Keratinocyte (primary cell): Measurements from ENCODE around the gene ACAD10. TPM values are rescaled to one million over a fixed set of nuclear protein-coding genes. Genes with fewer than 3 reads are reported as not detected.

Source experiments
- DNase-seq: peaks from one replicate; pipeline ENCODE4 v3.0.0-alpha.2; 2011; ENCODE audit warnings: low read depth, missing footprints, low spot score
- FAIRE-seq: peaks from 2 replicates; lab custom pipeline; 2011; peaks lifted over from hg19 to GRCh38; lab: Jason Lieb, UNC
- H2AFZ ChIP-seq: 2 replicates; pipeline ENCODE4 v1.6.0; 2012; ENCODE audit warnings: low read length, control low read depth, inconsistent platforms; ENCODE audit not compliant: control insufficient read depth
- H3K27ac ChIP-seq: 2 replicates; pipeline ENCODE4 v1.5.1; 2011; ENCODE audit warnings: low read length; ENCODE audit not compliant: control insufficient read depth, insufficient read depth
- H3K27me3 ChIP-seq: 3 replicates; pipeline ENCODE4 v1.6.0; 2011; ENCODE audit warnings: low read length; ENCODE audit not compliant: control insufficient read depth, insufficient read depth; ENCODE audit errors: extremely low read depth
- H3K36me3 ChIP-seq, 2 experiments: 2 replicates in 1 of 2; 3 replicates in 1 of 2; pipeline ENCODE4 v1.5.1; 2011; ENCODE audit warnings: low read length in 2 of 2, mild to moderate bottlenecking in 1 of 2; ENCODE audit not compliant: control insufficient read depth in 2 of 2, insufficient read depth in 2 of 2; ENCODE audit errors: extremely low read depth in 1 of 2
- H3K4me1 ChIP-seq: 3 replicates; pipeline ENCODE4 v1.5.1; 2011; ENCODE audit warnings: low read length; ENCODE audit not compliant: control insufficient read depth, insufficient read depth; ENCODE audit errors: extremely low read depth
- H3K4me2 ChIP-seq: 3 replicates; pipeline ENCODE4 v1.6.0; 2011; ENCODE audit warnings: low read depth, low read length; ENCODE audit not compliant: control insufficient read depth, insufficient read depth; ENCODE audit errors: extremely low read depth
- H3K4me3 ChIP-seq, 3 experiments: fragments of 200-600 bp in 1 of 3; sonication (generic) in 1 of 3; 2 replicates in 2 of 3; 3 replicates in 1 of 3; pipeline ENCODE4 v1.5.1; 2011 to 2016; ENCODE audit warnings: low read length in 3 of 3, mild to moderate bottlenecking in 3 of 3, control low read depth in 2 of 3, inconsistent platforms in 1 of 3, low read depth in 1 of 3, mixed read lengths in 1 of 3, mixed run types in 1 of 3, moderate library complexity in 1 of 3; ENCODE audit not compliant: control insufficient read depth in 2 of 3, insufficient read depth in 2 of 3; ENCODE audit errors: extremely low read depth in 1 of 3
- H3K79me2 ChIP-seq: 2 replicates; pipeline ENCODE4 v1.6.0; 2012; ENCODE audit warnings: low read length; ENCODE audit not compliant: control insufficient read depth, insufficient read depth
- H3K9ac ChIP-seq: 3 replicates; pipeline ENCODE4 v1.6.0; 2011; ENCODE audit warnings: low read length; ENCODE audit not compliant: control insufficient read depth, insufficient read depth; ENCODE audit errors: extremely low read depth
- H3K9me1 ChIP-seq: 3 replicates; pipeline ENCODE4 v1.6.0; 2011; ENCODE audit warnings: low read length; ENCODE audit not compliant: control insufficient read depth, insufficient read depth; ENCODE audit errors: extremely low read depth
- H3K9me3 ChIP-seq: 2 replicates; pipeline ENCODE4 v1.5.1; 2012; ENCODE audit warnings: low read depth, low read length; ENCODE audit not compliant: control insufficient read depth
- H4K20me1 ChIP-seq: 3 replicates; pipeline ENCODE4 v1.6.0; 2011; ENCODE audit warnings: low read length; ENCODE audit not compliant: control insufficient read depth, insufficient read depth; ENCODE audit errors: extremely low read depth
- EZH2 ChIP-seq: IDR thresholded peaks from one replicate; pipeline ENCODE4 v1.6.1; 2012; ENCODE audit warnings: inconsistent platforms, mild to moderate bottlenecking, low read length, moderate library complexity
- dilution Hi-C: fragments of 300-500 bp; cut with MboI; formaldehyde crosslinking; loops from one replicate; pipeline ENCODE4 v1.7.0; 2020; ENCODE audit warnings: low sequenced_read_pairs; ENCODE audit not compliant: extremely low pct_ligation_motif_present
- polyA minus RNA-seq, 3 experiments: library from RNA; depleted of rRNA, polyadenylated mRNA; stranded (reverse); fragments of >200 nt; gene quantifications; 1 replicate in 1 of 3; 2 replicates in 1 of 3; 3 replicates in 1 of 3; pipeline ENCODE4 v1.2.3, GENCODE V29; 2011
- polyA plus RNA-seq, 5 experiments: library from polyadenylated mRNA; depleted of rRNA in 3 of 5; stranded (reverse) in 3 of 5; stranded (forward) in 1 of 5; unstranded in 1 of 5; fragments of >200 nt; gene quantifications; 1 replicate in 1 of 5; 2 replicates in 3 of 5; 3 replicates in 1 of 5; pipeline versions ENCODE4 v1.2.1 to v1.2.3, GENCODE V29; 2011 to 2012; ENCODE audit warnings: missing spikeins in 2 of 5, low read depth in 1 of 5, low replicate concordance in 1 of 5
- TF ChIP-seq, protein P1 (sequence below), 3 experiments: IDR thresholded peaks in 1 of 3; conservative IDR thresholded peaks in 1 of 3; optimal IDR thresholded peaks in 1 of 3; 2 replicates in 2 of 3; 3 replicates in 1 of 3; pipeline versions ENCODE3 to v1.5.1; 2011; ENCODE audit warnings: low read length in 3 of 3, mild to moderate bottlenecking in 3 of 3, moderate library complexity in 2 of 3, control low read depth in 1 of 3, inconsistent platforms in 1 of 3; ENCODE audit not compliant: insufficient read depth in 2 of 3; ENCODE audit errors: extremely low read depth in 1 of 3

The ACAD10 gene
- polyA plus RNA-seq (12.2 to 13.2 TPM (median 12.4 TPM) in 3 replicates), polyA minus RNA-seq (23.3 to 30.7 TPM (median 24.1 TPM) in 3 replicates)
- polyA plus RNA-seq (2011; ENCODE audit: low read depth) = 4.2 TPM
- polyA plus RNA-seq (2011; cell fraction: cytosol; rRNA removed) = 2.9 and 3.6 TPM in 2 replicates
- polyA plus RNA-seq (2011; cell fraction: nucleus; rRNA removed) = 49.1 TPM in 2 replicates
- polyA plus RNA-seq (2012; ENCODE audit: low replicate concordance) = 8.7 and 9.9 TPM in 2 replicates
- 10.2 TPM for polyA minus RNA-seq (2011; cell fraction: cytosol; rRNA and poly(A)+ RNA removed)
- 31.1 and 49.7 TPM in 2 replicates for polyA minus RNA-seq (2011; cell fraction: nucleus; rRNA and poly(A)+ RNA removed)

DNA sequence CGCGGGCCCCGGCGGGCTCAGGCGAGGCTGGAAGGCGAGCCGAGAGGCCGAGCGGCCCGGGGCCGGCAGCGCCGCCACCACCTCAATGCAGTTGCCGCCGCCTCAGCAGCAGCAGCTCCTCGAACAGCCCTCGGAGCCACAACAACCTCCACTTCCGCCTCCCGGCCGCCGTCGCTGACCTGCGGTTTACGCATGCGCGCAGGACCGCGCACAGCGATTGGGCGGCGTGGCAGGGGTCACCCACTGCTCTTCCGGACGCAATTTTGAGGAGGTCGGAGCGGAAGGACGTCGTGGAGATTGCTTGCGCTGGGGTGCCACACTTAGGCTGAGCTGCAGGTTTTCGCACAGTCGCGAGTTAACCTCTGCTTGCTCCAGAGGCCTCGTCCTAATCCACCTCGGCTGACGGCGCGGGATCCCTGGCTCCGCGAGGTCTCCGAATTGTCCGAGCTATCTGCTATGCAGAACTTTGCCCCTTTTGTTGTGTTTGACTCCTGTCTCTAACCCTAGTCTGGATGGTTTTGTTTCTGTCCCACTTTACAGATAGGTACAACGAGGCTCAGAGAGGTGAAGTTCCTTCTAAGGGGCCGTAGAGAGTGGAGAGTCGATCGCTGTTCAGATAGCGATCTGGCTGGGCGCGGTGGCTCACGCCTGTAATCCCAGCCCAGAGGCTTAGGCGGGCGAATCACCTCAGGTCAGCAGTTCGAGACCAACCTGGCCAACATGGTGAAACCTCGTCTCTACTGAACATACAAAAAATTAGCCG is at the start of gene ACAD10, which contains the start of gene BRAP:
TSS of gene ACAD10 (plus strand) at position 243 of the 763 bp plus-strand sequence. CDS start 6,657 bp downstream, outside the sequence.
TSS of gene BRAP (minus strand) at position 146 of the 763 bp plus-strand sequence. CDS start 164 bp downstream, outside the sequence.
- Histone ChIP-seq H3K4me3 (peak within 1 kb of the TSS; percentile 79 to 99 (median 99)), H3K9me3 (no peaks in the 10 kb centered on the region), H3K27me3 (no peaks in the 10 kb centered on the region), H3K36me3 (peaks cover 5 to 8% of the 10 kb centered on the region in 2 experiments), H3K9ac (peak within 1 kb of the TSS; percentile 93), H2AFZ (peak within 1 kb of the TSS; percentile 90), H4K20me1 (no peaks in the 10 kb centered on the region), H3K9me1 (no peaks in the 10 kb centered on the region), H3K4me1 (peaks cover 23% of the 10 kb centered on the region), H3K27ac (peak within 1 kb of the TSS; percentile 89), H3K79me2 (peaks cover 51% of the 10 kb centered on the region), H3K4me2 (peak within 1 kb of the TSS; percentile 99)
- no peak for FAIRE-seq
- peak; percentile 57 for DNase-seq
- dilution Hi-C loops = no loop called here
- no peak for TF ChIP-seq EZH2
- TF ChIP-seq, protein P1, sequence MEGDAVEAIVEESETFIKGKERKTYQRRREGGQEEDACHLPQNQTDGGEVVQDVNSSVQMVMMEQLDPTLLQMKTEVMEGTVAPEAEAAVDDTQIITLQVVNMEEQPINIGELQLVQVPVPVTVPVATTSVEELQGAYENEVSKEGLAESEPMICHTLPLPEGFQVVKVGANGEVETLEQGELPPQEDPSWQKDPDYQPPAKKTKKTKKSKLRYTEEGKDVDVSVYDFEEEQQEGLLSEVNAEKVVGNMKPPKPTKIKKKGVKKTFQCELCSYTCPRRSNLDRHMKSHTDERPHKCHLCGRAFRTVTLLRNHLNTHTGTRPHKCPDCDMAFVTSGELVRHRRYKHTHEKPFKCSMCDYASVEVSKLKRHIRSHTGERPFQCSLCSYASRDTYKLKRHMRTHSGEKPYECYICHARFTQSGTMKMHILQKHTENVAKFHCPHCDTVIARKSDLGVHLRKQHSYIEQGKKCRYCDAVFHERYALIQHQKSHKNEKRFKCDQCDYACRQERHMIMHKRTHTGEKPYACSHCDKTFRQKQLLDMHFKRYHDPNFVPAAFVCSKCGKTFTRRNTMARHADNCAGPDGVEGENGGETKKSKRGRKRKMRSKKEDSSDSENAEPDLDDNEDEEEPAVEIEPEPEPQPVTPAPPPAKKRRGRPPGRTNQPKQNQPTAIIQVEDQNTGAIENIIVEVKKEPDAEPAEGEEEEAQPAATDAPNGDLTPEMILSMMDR (optimal IDR thresholded peaks at IDR 0.05 in 1 of 3, IDR thresholded peaks at IDR 0.05 in 1 of 3, conservative IDR thresholded peaks at IDR 0.05 in 1 of 3; ENCODE audit: extremely low read depth in 1 of 3, insufficient read depth in 2 of 3, low read length in 3 of 3) = peak in 1 of 3 experiments; percentile 36

DNA sequence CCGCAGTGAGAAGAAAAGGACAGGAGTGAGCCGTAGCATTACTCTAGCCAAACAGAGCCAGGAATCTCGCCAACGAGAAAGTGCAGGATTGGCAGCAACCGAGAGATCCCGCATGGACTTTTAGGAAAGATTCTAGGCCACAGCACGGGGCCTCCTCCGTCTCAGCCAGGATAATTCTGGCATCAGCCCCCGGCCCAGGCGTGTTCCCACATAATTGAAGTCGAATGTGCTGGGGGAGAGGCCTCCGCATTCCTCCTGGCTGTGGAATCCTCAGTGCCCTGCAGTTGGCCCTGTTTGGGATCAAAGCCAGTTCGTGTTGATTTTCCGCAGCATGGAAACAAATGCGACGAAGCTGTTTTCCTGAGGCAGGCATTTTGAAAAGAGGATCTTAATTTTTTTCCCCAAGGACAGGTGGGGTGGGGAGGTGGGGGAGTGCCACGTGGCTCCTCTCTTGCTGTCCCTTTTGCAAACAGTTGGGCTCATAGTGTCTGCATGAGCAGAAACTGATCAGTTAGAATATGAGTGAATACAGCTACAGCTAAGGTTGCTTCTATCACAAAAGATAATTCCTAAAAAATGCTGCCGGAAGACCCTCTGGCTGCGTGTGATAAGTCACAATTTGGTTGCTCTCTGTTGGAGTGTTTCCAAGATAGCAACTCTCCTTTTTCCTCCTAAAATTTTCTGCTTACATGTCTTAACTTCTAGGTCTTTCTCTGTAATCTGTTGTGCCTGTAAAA is 49.5 kb upstream of the ACAD10 start:
- Histone ChIP-seq H2AFZ (peak overlapping the region; percentile 8), H3K4me3 (no peak overlapping the region), H3K27ac (no peak overlapping the region), H3K79me2 (no peaks in the 10 kb centered on the region), H3K27me3 (no peaks in the 10 kb centered on the region), H3K9ac (no peak overlapping the region), H3K36me3 (peaks cover 0 to 3% of the 10 kb centered on the region in 2 experiments), H3K4me2 (no peak overlapping the region), H3K9me3 (no peaks in the 10 kb centered on the region), H3K9me1 (no peaks in the 10 kb centered on the region), H3K4me1 (peaks cover 3% of the 10 kb centered on the region), H4K20me1 (no peaks in the 10 kb centered on the region)
- dilution Hi-C loops = no loop called here
- no peak for FAIRE-seq
- TF ChIP-seq, protein P1 (optimal IDR thresholded peaks at IDR 0.05 in 1 of 3, IDR thresholded peaks at IDR 0.05 in 1 of 3, conservative IDR thresholded peaks at IDR 0.05 in 1 of 3; ENCODE audit: extremely low read depth in 1 of 3, insufficient read depth in 2 of 3, low read length in 3 of 3) = no peak
- no peak for TF ChIP-seq EZH2
- no peak for DNase-seq
